ENCODE data around the gene FAM83F. TPM values are rescaled to one million over a fixed set of nuclear protein-coding genes. Genes with fewer than 3 reads are reported as not detected.

The FAM83F gene
- total and polyA plus RNA-seq, 10 of the 15 experiments (the other 5 are each of a cell fraction or from before 2014, with no cell fraction given), result 0.01 to 0.05 (median 0.01) TPM; not detected in 7

DNA sequence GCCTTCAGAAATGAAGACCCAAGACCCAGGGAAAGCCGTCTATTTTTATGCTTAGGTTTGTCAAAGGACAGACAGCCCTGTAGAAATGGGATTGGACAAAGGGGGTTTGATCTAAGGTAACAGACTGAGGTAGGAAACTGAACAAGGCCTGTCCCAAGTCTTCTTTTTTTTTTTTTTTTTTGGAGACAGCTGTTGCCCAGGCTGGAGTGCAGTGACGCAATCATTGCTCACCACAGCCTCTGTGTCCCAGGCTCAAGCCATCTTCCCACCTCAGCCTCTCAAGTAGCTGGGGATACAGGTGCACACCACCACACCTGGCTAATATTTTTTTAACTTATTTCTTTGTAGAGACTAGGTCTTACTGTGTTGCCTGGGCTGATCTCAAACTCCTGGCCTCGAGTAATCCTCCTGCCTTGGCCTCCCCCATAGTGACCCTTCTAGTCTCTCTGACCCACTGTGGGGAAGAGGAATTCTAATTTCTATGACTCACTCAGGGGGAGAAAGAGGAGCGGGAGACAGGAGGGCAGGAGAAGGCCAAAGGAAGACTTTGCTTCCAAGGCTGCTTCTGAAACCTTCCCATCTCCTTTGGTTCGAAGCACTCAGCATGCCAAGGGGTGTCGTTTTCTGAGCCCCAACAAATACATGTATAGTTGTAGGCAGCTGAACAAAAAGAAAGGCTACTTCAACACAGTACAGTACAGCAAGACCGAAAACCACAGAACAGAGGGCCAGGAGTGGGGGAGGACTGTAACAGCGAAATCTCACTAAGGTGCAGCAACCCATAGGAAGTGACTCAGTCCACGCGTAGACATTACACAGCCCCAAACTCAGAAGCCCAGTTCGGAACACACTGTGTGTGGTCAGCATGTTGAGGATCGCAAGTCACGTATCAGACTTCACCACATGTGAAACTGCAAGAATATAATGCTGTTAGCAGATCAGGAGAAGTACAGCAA is 33.7 kb upstream of the FAM83F start (continued):
- TF ChIP-seq, protein P1, sequence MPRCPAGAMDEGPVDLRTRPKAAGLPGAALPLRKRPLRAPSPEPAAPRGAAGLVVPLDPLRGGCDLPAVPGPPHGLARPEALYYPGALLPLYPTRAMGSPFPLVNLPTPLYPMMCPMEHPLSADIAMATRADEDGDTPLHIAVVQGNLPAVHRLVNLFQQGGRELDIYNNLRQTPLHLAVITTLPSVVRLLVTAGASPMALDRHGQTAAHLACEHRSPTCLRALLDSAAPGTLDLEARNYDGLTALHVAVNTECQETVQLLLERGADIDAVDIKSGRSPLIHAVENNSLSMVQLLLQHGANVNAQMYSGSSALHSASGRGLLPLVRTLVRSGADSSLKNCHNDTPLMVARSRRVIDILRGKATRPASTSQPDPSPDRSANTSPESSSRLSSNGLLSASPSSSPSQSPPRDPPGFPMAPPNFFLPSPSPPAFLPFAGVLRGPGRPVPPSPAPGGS (IDR thresholded peaks at IDR 0.05; ENCODE audit: borderline replicate concordance, insufficient read depth, low read depth, low read length, poor library complexity, severe bottlenecking), result peak; percentile 65
- TF ChIP-seq KDM1A (IDR thresholded peaks at IDR 0.05; ENCODE audit: borderline replicate concordance) (no peak), NFIC (IDR thresholded peaks at IDR 0.05; ENCODE audit: low read depth, low read length) (peak; percentile 95), HDAC6 (IDR thresholded peaks at IDR 0.05; ENCODE audit: unreplicated experiment) (no peak), PAX5 (IDR thresholded peaks at IDR 0.05; ENCODE audit: borderline replicate concordance, low read depth, low read length) (peak; percentile 97), PAX8 (IDR thresholded peaks at IDR 0.05) (no peak), GATAD2B (conservative IDR thresholded peaks at IDR 0.05; ENCODE audit: low read depth) (peak; percentile 85), ZZZ3 (IDR thresholded peaks at IDR 0.05; ENCODE audit: control insufficient read depth, insufficient read length, low read depth) (no peak), FOXK2 (IDR thresholded peaks at IDR 0.05) (peak; percentile 45; the same call in 1 of the 2 replicates), TARDBP (IDR thresholded peaks at IDR 0.05; ENCODE audit: borderline replicate concordance) (peak; percentile 33; the same call in 1 of the 2 replicates), CREM (IDR thresholded peaks at IDR 0.05; ENCODE audit: low read depth) (peak; percentile 91), GABPA (IDR thresholded peaks at IDR 0.05; ENCODE audit: low read depth) (0 out of 2 replicates have a peak, but pooled peaks have one; percentile 57), POLR2AphosphoS2 (IDR thresholded peaks at IDR 0.05; ENCODE audit: low read depth, low read length) (no peak), PML (IDR thresholded peaks at IDR 0.05; ENCODE audit: low read length) (peak; percentile 78), SIX5 (IDR thresholded peaks at IDR 0.05; ENCODE audit: low read depth, low read length, severe bottlenecking) (no peak), MYB (IDR thresholded peaks at IDR 0.05; ENCODE audit: borderline replicate concordance, low read depth, low read length) (no peak), BCL11A (IDR thresholded peaks at IDR 0.05; ENCODE audit: low read depth, low read length) (peak; percentile 85), EGR1 (IDR thresholded peaks at IDR 0.05; ENCODE audit: borderline replicate concordance in 1 of 2, low read depth in 2 of 2, low read length in 2 of 2) (peak in 1 of 2 experiments; percentile 53; a peak in 1 of 3 replicates)
- TF ChIP-seq, protein P2, sequence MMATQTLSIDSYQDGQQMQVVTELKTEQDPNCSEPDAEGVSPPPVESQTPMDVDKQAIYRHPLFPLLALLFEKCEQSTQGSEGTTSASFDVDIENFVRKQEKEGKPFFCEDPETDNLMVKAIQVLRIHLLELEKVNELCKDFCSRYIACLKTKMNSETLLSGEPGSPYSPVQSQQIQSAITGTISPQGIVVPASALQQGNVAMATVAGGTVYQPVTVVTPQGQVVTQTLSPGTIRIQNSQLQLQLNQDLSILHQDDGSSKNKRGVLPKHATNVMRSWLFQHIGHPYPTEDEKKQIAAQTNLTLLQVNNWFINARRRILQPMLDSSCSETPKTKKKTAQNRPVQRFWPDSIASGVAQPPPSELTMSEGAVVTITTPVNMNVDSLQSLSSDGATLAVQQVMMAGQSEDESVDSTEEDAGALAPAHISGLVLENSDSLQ (IDR thresholded peaks at IDR 0.05), result no peak
- TF ChIP-seq, protein P3, sequence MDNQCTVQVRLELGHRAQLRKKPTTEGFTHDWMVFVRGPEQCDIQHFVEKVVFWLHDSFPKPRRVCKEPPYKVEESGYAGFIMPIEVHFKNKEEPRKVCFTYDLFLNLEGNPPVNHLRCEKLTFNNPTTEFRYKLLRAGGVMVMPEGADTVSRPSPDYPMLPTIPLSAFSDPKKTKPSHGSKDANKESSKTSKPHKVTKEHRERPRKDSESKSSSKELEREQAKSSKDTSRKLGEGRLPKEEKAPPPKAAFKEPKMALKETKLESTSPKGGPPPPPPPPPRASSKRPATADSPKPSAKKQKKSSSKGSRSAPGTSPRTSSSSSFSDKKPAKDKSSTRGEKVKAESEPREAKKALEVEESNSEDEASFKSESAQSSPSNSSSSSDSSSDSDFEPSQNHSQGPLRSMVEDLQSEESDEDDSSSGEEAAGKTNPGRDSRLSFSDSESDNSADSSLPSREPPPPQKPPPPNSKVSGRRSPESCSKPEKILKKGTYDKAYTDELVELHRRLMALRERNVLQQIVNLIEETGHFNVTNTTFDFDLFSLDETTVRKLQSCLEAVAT (IDR thresholded peaks at IDR 0.05), result peak; percentile 82
- TF ChIP-seq, protein P4, sequence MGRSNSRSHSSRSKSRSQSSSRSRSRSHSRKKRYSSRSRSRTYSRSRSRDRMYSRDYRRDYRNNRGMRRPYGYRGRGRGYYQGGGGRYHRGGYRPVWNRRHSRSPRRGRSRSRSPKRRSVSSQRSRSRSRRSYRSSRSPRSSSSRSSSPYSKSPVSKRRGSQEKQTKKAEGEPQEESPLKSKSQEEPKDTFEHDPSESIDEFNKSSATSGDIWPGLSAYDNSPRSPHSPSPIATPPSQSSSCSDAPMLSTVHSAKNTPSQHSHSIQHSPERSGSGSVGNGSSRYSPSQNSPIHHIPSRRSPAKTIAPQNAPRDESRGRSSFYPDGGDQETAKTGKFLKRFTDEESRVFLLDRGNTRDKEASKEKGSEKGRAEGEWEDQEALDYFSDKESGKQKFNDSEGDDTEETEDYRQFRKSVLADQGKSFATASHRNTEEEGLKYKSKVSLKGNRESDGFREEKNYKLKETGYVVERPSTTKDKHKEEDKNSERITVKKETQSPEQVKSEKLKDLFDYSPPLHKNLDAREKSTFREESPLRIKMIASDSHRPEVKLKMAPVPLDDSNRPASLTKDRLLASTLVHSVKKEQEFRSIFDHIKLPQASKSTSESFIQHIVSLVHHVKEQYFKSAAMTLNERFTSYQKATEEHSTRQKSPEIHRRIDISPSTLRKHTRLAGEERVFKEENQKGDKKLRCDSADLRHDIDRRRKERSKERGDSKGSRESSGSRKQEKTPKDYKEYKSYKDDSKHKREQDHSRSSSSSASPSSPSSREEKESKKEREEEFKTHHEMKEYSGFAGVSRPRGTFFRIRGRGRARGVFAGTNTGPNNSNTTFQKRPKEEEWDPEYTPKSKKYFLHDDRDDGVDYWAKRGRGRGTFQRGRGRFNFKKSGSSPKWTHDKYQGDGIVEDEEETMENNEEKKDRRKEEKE (IDR thresholded peaks at IDR 0.05), result no peak

Measured in GM12878 (cell line).